ENCODE data around the gene RAP2A.

DNA sequence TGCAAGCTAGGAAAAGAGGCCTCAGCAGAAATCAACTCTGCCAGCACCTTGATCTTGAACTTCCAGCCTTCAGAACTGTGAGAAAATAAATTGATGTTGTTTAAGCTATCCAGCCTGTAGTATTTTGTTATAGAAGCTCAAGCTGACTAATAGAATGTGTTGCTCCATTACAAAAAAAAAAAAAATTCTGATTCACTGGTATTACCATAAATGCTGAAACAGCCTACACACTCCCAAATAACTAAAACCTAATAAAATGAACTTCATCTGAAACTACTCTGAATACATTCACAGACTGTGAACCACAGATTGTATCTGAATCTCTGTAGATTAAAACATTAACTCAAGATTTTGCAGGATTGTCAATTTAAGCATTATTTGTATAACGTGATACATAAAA, 49.5 kb downstream of the RAP2A start:
- TF ChIP-seq CTCF (IDR thresholded peaks at IDR 0.05), result no peak
- no peak for TF ChIP-seq POLR2AphosphoS5 (IDR thresholded peaks at IDR 0.05)
- TF ChIP-seq POLR2A (IDR thresholded peaks at IDR 0.05), result no peak
- TF ChIP-seq EP300 (IDR thresholded peaks at IDR 0.05), result no peak

Data from suprapubic skin (tissue), 4 donors.